Endothelial cell of umbilical vein (primary cell): ENCODE measurements around the gene GKN2. TPM values are rescaled to one million over a fixed set of nuclear protein-coding genes. Genes with fewer than 3 reads are reported as not detected.

Source experiments
- BruUV-seq: library from RNA; stranded (reverse); fragments of 400-500 nt; replicated peaks from 2 replicates; lab custom pipeline; 2021; lab: Mats Ljungman, UMichigan
- CTCF ChIA-PET: fragments of 300-600, 350-600 bp; sonication (Branson Sonifier 250); formaldehyde crosslinking; loops from one replicate; lab custom pipeline; 2021; ENCODE audit warnings: antibody characterized with exemption, inconsistent platforms; lab: Charles Lee
- POLR2A ChIA-PET: fragments of 300-600, 350-600 bp; sonication (Branson Sonifier 250); formaldehyde crosslinking; loops from one replicate; lab custom pipeline; 2021; ENCODE audit warnings: antibody characterized with exemption, inconsistent platforms; lab: Charles Lee
- DNase-seq: peaks from one replicate; pipeline ENCODE4 v3.0.0-alpha.2; 2011; ENCODE audit warnings: low read depth, low spot score
- FAIRE-seq: peaks from 2 replicates; lab custom pipeline; 2011; peaks lifted over from hg19 to GRCh38; lab: Jason Lieb, UNC
- H2AFZ ChIP-seq: 2 replicates; pipeline ENCODE4 v1.6.0; 2012; ENCODE audit warnings: low read depth, low read length, control low read depth, inconsistent platforms
- H3K27ac ChIP-seq: 2 replicates; pipeline ENCODE4 v1.5.1; 2011; ENCODE audit warnings: low read depth, mild to moderate bottlenecking, control low read depth, low read length, moderate library complexity; ENCODE audit not compliant: insufficient read depth
- H3K27me3 ChIP-seq, 2 experiments: 2 replicates each; pipeline versions ENCODE4 v1.6.0 to v1.6.1; 2011; ENCODE audit warnings: low read length in 2 of 2, mixed read lengths in 1 of 2; ENCODE audit not compliant: control insufficient read depth in 2 of 2, insufficient read depth in 2 of 2
- H3K36me3 ChIP-seq, 2 experiments: 2 replicates in 1 of 2; 3 replicates in 1 of 2; pipeline ENCODE4 v1.5.1; 2011; ENCODE audit warnings: low read length in 2 of 2, mild to moderate bottlenecking in 1 of 2, moderate library complexity in 1 of 2; ENCODE audit not compliant: control insufficient read depth in 2 of 2, insufficient read depth in 2 of 2; ENCODE audit errors: extremely low read depth in 1 of 2
- H3K4me1 ChIP-seq: 3 replicates; pipeline ENCODE4 v1.5.1; 2011; ENCODE audit warnings: mild to moderate bottlenecking, low read length; ENCODE audit not compliant: control insufficient read depth, insufficient read depth; ENCODE audit errors: extremely low read depth
- H3K4me2 ChIP-seq: 2 replicates; pipeline ENCODE4 v1.6.1; 2011; ENCODE audit warnings: low read length, control low read depth, mixed read lengths; ENCODE audit not compliant: insufficient read depth
- H3K4me3 ChIP-seq, 3 experiments: fragments of 200-600 bp in 1 of 3; sonication (generic), shearing (Covaris generic) in 1 of 3; replicated peaks in 1 of 3; 2 replicates each; pipeline ENCODE4 v1.5.1; 2011 to 2016; ENCODE audit warnings: control low read depth in 3 of 3, low read length in 3 of 3, mild to moderate bottlenecking in 2 of 3, inconsistent platforms in 1 of 3, low read depth in 1 of 3, moderate library complexity in 1 of 3; ENCODE audit not compliant: insufficient read depth in 1 of 3
- H3K79me2 ChIP-seq: 2 replicates; pipeline ENCODE4 v1.6.0; 2012; ENCODE audit warnings: low read length, inconsistent platforms; ENCODE audit not compliant: control insufficient read depth, insufficient read depth
- H3K9ac ChIP-seq: replicated peaks from 2 replicates; pipeline ENCODE3; 2011; ENCODE audit warnings: low read length, control low read depth; ENCODE audit not compliant: insufficient read depth; ENCODE audit errors: extremely low read depth
- H3K9me1 ChIP-seq: replicated peaks from 3 replicates; pipeline ENCODE4 v1.6.0; 2011; ENCODE audit warnings: mild to moderate bottlenecking, low read length; ENCODE audit not compliant: control insufficient read depth, insufficient read depth; ENCODE audit errors: extremely low read depth
- H3K9me3 ChIP-seq: replicated peaks from 2 replicates; pipeline ENCODE4 v1.5.1; 2012; ENCODE audit warnings: low read length, inconsistent platforms; ENCODE audit not compliant: control insufficient read depth, insufficient read depth
- H4K20me1 ChIP-seq: replicated peaks from 2 replicates; pipeline ENCODE3; 2011; ENCODE audit warnings: mild to moderate bottlenecking, low read length; ENCODE audit not compliant: control insufficient read depth, insufficient read depth; ENCODE audit errors: extremely low read depth
- EZH2 ChIP-seq: IDR thresholded peaks from 2 replicates; pipeline ENCODE4 v1.6.1; 2012; ENCODE audit warnings: borderline replicate concordance, low read depth, mild to moderate bottlenecking, moderate library complexity, low read length, inconsistent platforms; ENCODE audit not compliant: severe bottlenecking
- JUN ChIP-seq: IDR thresholded peaks from 2 replicates; pipeline ENCODE4 v1.6.1; 2011; ENCODE audit warnings: borderline replicate concordance, low read depth; ENCODE audit not compliant: insufficient read length, insufficient read depth
- MYC ChIP-seq: IDR thresholded peaks from one replicate; pipeline ENCODE4 v1.6.1; 2011; ENCODE audit warnings: mild to moderate bottlenecking, low read depth, low read length
- POLR2A ChIP-seq: IDR thresholded peaks from 2 replicates; pipeline ENCODE4 v1.6.1; 2012; ENCODE audit warnings: low read depth, mild to moderate bottlenecking, control low read depth, low read length
- dilution Hi-C: fragments of 300-500 bp; cut with MboI; formaldehyde crosslinking; loops from one replicate; pipeline ENCODE4 v1.15.0; 2019; ENCODE audit warnings: low sequenced_read_pairs; ENCODE audit not compliant: extremely low pct_ligation_motif_present
- intact Hi-C: fragments of 100-400 bp; cut with micrococcal nuclease; formaldehyde crosslinking; loops from one replicate; pipeline ENCODE4 v1.10.0; 2022
- polyA plus RNA-seq, 4 experiments: library from polyadenylated mRNA; depleted of rRNA in 3 of 4; stranded (reverse) in 3 of 4; unstranded in 1 of 4; fragments of >200 nt; gene quantifications; 2 replicates each; pipeline versions ENCODE4 v1.2.1 to v1.2.3, GENCODE V29; 2011 to 2012; ENCODE audit warnings: missing spikeins in 1 of 4
- total RNA-seq: library from RNA; stranded (reverse); gene quantifications from 2 replicates; pipeline ENCODE4 v1.2.3, GENCODE V29; 2021
- TF ChIP-seq, protein P1 (sequence below): IDR thresholded peaks from 2 replicates; pipeline ENCODE4 v1.6.1; 2011; ENCODE audit not compliant: insufficient read depth, insufficient read length
- TF ChIP-seq, protein P2 (sequence below), 2 donors: IDR thresholded peaks; 1 replicate in 1 of 2; 2 replicates in 1 of 2; pipeline ENCODE4 v1.5.1; 2011; ENCODE audit warnings: low read length in 2 of 2, mild to moderate bottlenecking in 2 of 2, moderate library complexity in 2 of 2, control low read depth in 1 of 2, inconsistent platforms in 1 of 2, low read depth in 1 of 2; ENCODE audit not compliant: insufficient read depth in 1 of 2; ENCODE audit errors: extremely low read depth in 1 of 2

The GKN2 gene
- total and polyA plus RNA-seq, 2 donors (not counting 3 experiments of a cell fraction or from before 2014, with no cell fraction given) = not detected

DNA sequence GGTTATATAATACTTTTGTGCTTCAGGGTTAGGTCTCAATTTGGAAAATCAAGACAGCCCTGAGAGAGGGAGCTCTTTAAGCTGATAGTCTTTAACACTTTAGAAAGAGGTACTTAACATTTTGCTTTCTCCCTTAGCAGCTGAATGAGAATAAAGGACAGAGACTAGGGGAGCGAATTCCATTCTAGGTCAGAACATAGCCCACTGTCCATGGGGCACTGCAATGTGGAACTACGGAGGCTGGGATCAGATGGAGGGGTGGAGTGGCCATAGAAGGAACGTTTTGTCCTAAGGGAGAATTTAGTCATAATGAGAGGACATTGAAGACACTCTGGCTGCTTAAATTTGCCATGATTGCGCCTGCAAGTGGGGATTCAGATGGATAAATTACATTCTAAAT lies 794 bp downstream of the GKN2 start:
- no peak overlapping the region for H2AFZ ChIP-seq
- no peaks in the 10 kb centered on the region for H3K9me1 ChIP-seq
- H3K9ac ChIP-seq = no peak overlapping the region
- H3K4me3 ChIP-seq = no peak overlapping the region
- H3K79me2 ChIP-seq = no peaks in the 10 kb centered on the region
- no peak for DNase-seq
- ChIA-PET CTCF (interaction anchor here (1.3 to 3.5 kb wide), 2 partner anchors 8 to 27 kb away, joined by 3 to 28 read pairs; no protein-coding TSS in a partner anchor), POLR2A (no interaction called here)
- TF ChIP-seq, protein P1, sequence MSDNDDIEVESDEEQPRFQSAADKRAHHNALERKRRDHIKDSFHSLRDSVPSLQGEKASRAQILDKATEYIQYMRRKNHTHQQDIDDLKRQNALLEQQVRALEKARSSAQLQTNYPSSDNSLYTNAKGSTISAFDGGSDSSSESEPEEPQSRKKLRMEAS = no peak
- TF ChIP-seq JUN = no peak
- TF ChIP-seq EZH2 = no peak
- TF ChIP-seq, protein P2, sequence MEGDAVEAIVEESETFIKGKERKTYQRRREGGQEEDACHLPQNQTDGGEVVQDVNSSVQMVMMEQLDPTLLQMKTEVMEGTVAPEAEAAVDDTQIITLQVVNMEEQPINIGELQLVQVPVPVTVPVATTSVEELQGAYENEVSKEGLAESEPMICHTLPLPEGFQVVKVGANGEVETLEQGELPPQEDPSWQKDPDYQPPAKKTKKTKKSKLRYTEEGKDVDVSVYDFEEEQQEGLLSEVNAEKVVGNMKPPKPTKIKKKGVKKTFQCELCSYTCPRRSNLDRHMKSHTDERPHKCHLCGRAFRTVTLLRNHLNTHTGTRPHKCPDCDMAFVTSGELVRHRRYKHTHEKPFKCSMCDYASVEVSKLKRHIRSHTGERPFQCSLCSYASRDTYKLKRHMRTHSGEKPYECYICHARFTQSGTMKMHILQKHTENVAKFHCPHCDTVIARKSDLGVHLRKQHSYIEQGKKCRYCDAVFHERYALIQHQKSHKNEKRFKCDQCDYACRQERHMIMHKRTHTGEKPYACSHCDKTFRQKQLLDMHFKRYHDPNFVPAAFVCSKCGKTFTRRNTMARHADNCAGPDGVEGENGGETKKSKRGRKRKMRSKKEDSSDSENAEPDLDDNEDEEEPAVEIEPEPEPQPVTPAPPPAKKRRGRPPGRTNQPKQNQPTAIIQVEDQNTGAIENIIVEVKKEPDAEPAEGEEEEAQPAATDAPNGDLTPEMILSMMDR (IDR thresholded peaks at IDR 0.05; ENCODE audit: extremely low read depth in 1 of 2, insufficient read depth in 1 of 2, low read depth in 1 of 2, low read length in 2 of 2) = no peak
- no peak for TF ChIP-seq POLR2A
- TF ChIP-seq MYC = no peak
- no peaks in the 10 kb centered on the region for H3K9me3 ChIP-seq
- dilution Hi-C loops = no loop called here
- no peaks in the 10 kb centered on the region for H4K20me1 ChIP-seq
- no peak for FAIRE-seq
- no peak overlapping the region for H3K27ac ChIP-seq
- H3K4me1 ChIP-seq = no peaks in the 10 kb centered on the region
- H3K27me3 ChIP-seq = peaks cover 14 to 27% of the 10 kb centered on the region in 2 experiments
- H3K36me3 ChIP-seq = no peaks in the 10 kb centered on the region
- no peak overlapping the region for H3K4me2 ChIP-seq
- intact Hi-C loops = no loop called here
- no TSS peak for BruUV-seq
